Sigmoid colon (tissue), 4 donors: ENCODE measurements around the gene PRKAG2.

ENCODE experiments used
- CTCF ChIP-seq, 4 experiments: fragments of 450-650 bp in 3 of 4; fragments of 200-600 bp in 1 of 4; IDR thresholded peaks; one replicate each; pipeline ENCODE4 v1.5.1; 2016 to 2019; ENCODE audit warnings: antibody characterized with exemption in 4 of 4, mild to moderate bottlenecking in 3 of 4, moderate library complexity in 2 of 4
- POLR2A ChIP-seq, 2 donors: fragments of 450-650 bp; IDR thresholded peaks; one replicate each; pipeline ENCODE4 v1.6.1; 2016; ENCODE audit warnings: antibody characterized with exemption in 2 of 2, mild to moderate bottlenecking in 2 of 2, moderate library complexity in 2 of 2
- POLR2AphosphoS5 ChIP-seq, 4 donors: sonication (generic); formaldehyde crosslinking; IDR thresholded peaks; one replicate each; pipeline ENCODE4 v1.6.1; 2017; ENCODE audit warnings: antibody characterized with exemption in 4 of 4

GRCh38 chr7:151895008-151895630 is 18.2 kb upstream of the PRKAG2 start:
- no peak for TF ChIP-seq CTCF (IDR thresholded peaks at IDR 0.05)
- TF ChIP-seq POLR2A (IDR thresholded peaks at IDR 0.05): no peak
- TF ChIP-seq POLR2AphosphoS5 (IDR thresholded peaks at IDR 0.05): no peak
